NCI-H128 (cell line): Measurements from ENCODE around the gene PSMC3IP.
"Not testable (repeated sequence)": the region's sequence is repeated elsewhere in the genome, so short reads cannot be mapped to it uniquely, and the experiment has no call there.

Experiments used
- DNase-seq: peaks from one replicate; lab custom pipeline; 2025; ENCODE audit not compliant: unreplicated experiment; lab: John Stamatoyannopoulos, UW

The PSMC3IP gene, protein sequence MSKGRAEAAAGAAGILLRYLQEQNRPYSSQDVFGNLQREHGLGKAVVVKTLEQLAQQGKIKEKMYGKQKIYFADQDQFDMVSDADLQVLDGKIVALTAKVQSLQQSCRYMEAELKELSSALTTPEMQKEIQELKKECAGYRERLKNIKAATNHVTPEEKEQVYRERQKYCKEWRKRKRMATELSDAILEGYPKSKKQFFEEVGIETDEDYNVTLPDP

DNA sequence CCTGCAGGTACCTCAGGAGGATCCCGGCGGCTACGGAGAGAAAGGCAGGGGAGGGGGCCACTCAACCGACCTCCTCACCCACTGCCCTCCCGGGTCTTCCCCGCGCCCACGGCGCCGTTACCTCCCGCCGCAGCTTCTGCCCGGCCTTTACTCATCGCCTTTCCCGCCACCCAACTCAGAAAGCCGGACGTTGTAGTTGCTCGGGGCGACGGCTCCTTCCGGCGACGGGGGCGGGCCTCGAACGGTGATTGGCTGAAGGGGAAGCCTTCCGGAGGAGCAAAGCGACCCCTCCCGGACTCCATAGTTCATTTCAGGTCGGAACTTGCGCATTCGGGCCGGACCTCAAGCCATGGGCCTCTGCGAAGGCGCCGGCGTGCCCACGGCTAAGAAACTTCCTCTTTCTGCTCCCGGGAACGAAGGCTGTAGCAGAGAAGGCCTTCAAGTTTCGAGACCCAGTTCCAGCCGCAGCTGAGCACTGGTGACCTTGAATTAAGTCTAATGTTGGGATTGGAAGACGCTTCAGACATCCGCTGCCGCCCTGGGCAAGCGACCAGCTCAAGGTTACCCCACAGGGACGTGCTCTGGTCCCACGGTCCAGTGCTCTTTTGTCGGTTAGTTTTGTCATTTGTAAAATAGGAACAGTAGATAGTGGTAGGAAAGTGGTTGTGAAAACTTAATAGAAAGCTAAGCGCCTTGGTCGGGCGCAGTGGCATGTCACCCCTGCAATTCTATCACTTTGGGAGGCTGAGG is at the start of gene PSMC3IP:
Gene PSMC3IP, minus strand, starts transcription at position 198 of the 750 bp plus-strand sequence. Its CDS starts 43 bp downstream, at position 155.
- DNase-seq, result peak; percentile 59

DNA sequence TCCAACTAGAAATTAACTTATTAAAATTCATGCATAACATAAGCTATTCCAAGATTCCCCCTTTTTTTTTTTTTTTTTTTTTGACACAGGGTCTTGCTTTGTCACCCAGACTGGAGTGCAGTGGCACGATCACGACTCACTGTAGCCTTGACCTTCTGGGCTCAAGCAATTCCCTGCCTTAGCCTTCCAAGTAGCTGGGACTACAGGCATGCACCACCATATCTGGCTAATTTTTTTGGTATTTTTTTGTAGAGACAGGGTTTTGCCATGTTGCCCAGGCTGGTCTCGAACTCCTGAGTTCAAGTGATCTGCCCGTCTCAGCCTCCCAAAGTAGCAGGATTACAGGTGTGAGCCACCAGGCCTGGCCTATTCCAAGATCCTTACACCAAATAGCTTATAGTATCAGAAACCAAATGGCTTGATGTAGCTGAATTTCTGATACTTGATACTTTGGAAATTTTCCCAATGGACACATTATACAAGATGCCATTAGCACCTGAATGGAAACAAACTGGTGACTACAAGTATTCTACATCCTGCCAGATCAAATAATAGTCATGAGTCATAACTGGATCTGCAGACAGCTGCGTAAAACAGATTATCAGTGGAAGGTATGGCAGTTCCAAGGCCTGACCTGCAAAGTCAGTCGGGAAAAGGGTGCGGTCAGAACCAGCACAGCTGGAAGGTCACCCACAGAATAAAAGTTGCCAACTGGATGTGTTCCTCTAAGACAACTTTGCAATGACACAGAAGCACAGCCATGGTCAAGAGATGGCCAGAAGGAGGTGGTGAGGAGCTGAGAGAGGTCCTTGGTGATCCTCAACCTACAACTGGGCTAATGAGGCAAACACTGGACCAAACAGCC is 46.4 kb upstream of the PSMC3IP start:
- no peak for DNase-seq

DNA sequence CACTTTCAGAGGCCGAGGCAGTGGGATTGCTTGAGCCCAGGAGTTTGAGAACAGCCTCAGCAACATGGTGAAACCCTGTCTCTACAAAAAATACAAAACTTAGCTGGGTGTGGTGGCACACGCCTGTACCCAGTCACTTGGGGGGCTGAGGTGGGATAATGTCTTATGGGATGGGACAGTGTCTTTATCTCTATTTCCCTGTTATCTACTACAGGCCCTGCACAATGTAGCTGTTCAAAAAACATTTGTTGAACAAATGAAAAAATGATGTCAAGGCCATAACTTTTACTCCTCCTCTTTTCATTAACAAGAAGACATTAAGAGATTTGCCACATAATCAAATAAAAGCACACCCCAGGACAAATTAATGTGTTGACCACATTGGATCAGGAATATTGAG is 45.7 kb upstream of the PSMC3IP start:
- DNase-seq, result no peak

DNA sequence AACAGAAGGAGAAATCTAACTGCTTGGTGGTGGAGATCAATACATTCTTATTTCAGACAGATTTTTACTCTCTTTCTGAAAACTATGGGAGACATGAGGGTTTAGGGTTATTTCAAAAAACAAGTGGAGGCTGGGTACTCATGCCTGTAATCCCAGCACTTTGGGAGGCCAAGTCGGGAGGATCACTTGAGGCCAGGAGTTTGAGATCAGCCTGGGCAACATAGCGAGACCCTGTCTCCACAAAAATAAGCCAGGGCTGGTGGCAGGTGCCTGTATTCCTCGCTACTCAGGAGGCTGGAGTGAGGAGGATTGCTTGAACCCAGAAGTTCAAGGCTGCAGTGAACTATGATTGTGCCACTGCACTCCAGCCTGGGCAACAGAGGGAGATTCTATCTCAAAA is 44.5 kb upstream of the PSMC3IP start:
- not testable (repeated sequence) for DNase-seq

DNA sequence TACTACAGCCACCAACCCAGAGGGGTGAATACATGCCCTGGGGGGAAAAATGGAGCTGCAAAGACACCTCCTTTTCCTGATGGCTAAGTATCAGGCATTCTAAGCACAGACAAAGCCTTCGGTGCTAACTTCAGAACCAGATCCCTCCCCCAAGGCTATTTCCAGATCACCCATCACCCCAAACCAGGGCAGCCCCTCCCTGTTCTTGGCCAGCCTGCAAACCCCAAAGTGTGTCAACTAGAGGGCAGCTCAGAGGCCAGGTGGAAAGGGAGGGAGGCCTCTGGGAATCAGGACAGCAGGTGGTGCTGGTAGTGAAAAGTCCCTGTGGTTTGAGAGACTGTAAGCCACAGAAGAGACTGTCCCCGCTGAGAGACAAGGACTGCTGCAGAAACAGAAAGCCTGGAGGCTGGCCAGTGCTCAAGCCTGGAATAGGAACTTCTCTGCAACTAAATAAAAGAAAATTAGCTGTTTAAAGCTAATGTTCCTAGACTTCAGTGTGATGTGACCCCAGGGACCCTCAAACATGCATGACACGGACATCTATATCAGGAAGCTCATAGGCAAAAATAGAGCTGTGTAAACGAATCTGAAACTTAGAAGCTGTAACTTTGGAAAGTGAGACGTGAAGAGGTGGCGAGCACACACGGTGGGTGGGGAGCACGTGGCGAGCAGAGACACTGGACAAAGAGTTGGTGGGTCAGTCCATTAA is 41.1 kb upstream of the PSMC3IP start:
- DNase-seq, result no peak

DNA sequence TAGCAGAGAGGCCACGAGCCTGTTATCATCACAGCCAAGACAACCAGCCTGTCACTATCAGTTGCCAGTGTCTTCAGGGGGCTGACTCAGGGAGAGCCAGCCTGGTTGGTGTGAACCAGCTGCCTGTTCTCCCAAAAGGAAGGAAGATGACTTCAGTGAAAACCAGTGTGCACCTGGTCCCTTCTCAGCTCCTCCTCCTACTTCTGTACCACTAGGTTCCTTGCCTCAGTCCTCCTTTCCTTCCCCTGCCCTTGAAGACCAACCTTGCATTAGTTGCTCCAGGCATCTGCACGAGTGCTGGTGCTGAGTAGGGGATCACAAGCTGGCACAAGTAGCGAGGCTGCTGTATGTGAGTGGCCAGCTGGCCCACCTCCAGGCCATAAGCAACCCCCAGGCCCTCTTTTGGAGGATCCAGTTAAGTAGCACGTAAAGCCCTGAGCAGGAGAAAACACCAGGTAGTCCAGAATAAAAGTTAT is 40.5 kb upstream of the PSMC3IP start:
- no peak for DNase-seq

DNA sequence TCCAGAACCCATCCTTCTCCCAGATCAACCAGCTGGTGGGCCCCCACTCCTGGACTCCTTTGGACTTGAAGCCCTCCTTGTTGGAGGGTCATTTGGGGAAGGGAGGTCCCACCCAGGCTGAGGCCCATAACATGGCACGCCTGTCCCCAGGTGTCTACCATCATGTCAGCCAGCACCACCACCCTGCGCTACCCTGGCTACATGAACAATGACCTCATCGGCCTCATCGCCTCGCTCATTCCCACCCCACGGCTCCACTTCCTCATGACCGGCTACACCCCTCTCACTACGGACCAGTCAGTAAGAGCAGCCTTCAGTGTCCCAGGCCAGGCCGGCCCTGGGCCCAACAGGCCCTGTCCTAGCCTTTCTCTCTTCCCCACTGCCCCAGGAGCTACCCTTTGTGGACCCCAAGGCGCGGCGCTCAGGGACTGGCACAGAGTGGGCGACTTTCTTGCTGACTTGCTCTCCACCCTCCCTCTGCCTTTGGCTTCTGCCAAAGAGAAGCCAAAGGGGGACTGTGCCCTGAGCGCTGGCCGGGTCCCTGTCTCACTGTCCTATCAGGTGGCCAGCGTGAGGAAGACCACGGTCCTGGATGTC is 36.3 kb upstream of the PSMC3IP start:
- DNase-seq, result no peak

DNA sequence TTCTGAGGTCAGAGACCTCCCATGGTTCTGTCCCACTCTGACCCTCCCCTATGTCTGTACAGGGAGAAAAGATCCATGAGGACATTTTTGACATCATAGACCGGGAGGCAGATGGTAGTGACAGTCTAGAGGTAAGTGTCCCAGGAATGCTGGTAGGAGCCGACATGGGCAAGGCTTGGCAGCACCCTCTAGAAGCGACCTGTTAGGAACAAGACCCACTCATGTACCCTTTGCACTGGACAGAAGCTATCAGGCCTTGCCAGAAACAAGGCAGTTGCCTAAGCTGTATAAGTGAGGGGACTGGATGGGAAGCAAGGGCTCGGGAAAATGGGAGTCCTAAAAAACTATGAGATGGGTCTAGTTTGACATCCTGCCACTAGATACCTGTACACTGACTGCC is 34.5 kb upstream of the PSMC3IP start:
- no peak for DNase-seq

DNA sequence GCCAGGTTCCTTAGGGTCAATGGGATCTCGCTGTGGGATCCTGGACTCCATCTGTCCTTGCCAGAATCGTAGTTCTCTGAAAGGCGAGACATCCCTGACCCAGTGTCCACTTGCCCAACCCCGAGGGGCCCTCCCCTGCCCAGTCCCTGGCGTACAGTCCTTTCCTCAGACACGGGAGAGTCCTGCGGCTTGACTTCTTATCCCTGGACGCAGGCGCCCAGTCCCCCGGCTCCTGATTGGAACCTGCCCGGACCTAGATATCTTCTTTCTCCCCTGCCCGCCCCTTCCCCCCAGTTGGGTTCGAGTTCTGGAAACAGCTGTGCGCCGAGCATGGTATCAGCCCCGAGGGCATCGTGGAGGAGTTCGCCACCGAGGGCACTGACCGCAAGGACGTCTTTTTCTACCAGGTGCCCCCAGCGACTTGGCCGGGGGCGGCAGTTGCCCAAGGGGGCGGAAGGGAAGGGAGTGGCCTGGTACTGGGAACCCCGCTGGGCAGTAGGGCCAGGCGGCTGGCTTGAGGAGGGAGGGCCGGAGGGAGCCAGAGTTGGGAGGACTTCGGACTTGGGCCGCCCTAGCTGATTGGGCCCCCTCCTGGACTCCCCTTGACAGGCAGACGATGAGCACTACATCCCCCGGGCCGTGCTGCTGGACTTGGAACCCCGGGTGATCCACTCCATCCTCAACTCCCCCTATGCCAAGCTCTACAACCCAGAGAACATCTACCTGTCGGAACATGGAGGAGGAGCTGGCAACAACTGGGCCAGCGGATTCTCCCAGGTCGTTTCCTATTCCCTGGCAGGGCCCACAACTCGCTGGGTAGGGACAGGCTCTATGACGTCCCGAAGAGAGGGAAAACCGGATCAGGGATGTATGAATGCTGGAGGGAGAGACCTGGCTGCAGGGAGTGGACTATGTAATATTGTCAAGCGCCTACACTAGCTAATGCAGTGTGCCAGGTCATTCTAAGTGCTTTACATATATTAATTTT is 32.6 kb upstream of the PSMC3IP start:
- DNase-seq, result not testable (repeated sequence)

DNA sequence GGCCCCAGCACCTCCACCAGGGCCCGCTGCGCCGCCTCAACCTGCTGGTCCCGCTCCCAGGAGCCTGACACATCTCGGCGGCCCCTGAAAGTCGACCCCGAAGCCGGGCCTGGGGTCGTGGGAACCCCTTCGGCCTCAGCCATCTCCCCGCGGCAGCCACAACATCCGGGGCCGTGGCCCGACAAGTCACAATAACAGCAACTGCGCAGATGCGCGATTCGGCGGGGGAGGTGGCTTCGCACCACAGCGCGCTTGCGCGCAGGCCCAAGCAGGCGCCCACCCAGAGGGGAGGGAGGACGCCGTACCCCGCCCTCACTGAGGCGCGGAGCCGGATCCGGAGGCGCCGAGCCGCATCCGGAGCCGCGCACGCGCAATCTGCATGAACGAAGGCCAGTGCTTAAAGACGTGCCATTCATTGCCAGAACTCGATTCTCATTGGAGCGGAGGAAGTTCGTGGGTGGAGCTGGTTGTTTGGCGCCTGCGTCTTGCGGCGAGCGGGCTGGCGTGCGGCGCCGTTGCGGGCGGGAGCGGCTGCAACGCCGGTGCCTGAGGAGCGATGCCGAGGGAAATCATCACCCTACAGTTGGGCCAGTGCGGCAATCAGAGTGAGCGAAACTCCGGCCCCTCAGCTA is 31.8 kb upstream of the PSMC3IP start, which contains the start of the genes RETREG3 and TUBG1:
Gene RETREG3, minus strand, starts transcription at position 193 of the 632 bp plus-strand sequence. Its CDS starts 50 bp downstream, at position 143.
Gene TUBG1, plus strand, starts transcription at position 502 of the 632 bp plus-strand sequence. Its CDS starts 55 bp downstream, at position 557.
- peak; percentile 94 for DNase-seq

DNA sequence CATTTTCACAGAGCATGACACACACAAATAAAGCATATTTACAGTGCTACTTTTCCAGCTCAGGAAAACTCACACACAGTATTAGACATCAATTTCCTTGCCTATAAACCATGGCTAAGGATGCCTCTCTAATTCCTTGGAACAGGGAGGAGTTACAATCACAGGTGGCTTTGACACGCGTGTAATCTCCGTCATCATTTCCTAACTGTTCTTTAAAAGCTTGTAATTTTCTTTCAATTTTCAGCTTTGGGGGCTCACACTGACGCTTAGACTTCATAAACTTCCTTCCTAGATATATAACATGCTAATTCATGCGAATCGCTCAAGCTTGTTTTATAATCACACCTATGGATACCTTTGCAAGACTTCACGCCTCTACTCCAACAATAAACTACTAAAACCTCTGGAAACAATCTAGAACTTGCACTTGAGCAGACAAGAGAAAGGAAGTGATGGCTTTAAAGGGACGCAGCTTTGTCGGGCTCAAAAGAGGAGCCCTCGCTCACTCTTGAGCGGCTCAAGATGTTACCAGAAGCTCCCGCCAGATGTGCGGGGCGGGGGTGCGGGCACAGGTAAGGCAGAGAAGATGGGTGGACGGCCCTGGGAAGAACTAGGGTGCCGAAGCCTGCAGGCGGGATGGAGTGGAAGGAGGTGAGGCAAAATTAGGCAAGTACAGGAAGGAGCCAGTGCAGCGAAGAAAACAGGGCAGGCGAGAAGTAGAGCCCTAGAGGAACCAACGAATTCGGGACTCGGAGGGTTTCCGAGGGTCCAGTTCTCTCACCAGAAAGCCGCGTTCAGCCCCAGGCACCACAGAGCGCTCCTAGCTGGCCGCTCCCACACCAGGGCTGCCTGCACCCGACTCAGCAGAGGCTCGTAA is 31.0 kb upstream of the PSMC3IP start:
- DNase-seq, result no peak

DNA sequence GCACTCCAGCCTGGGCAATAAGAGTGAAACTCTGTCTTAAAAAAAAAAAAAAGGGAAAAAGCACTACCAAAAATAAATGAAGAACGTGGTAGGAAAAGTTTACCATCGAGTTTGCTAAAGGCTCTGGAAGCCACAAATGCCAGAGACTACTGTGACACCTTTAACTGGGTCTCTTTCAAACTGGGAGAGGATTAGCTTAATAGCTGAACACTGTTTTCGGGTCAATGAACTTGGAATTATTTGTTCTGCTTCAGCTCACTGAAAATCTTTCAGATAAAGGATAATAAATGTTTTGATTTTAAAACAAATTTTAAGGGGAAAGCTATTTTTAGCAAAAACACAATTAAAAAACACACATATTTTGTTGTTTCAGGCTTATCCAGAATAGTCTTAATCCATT is 30.2 kb upstream of the PSMC3IP start:
- no peak for DNase-seq

DNA sequence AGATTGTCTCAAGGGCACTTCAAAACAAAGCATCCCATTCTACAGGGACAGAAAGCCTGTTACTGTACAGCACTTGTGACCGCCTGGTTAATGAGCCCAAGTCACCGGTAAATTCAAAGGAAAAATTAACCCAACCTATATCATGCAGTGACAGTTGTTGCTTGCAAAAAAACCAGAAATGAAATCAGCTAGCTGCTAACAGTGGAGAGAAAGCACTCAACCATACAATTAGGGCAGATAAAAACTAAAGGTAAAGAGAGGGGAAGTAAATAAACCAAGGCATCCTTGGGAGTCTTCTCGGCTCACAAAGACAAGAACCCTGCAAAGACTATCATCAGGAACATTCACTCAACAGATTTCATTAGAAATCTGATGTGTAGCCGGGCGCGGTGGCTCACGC is 25.8 kb upstream of the PSMC3IP start:
- no peak for DNase-seq

DNA sequence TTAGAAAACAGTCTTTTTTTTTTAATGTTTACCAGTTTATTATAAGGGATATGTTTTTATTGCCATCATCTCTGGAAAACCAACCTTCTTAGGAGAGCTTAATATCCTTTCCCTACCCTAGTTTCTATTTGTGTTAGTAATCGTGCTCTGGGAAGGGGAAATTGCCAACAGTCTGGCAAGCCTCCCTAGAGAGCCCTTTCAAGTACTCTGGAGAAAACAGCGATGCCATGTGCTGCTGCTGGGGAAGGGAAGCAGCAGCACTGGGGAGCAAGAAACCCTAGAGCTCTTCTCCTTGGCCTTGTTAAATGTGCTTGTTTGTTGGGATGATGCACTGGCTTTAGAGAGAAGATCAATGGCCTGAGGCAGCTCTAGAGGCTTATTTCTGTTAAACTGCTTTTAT is 21.4 kb upstream of the PSMC3IP start:
- no peak for DNase-seq

DNA sequence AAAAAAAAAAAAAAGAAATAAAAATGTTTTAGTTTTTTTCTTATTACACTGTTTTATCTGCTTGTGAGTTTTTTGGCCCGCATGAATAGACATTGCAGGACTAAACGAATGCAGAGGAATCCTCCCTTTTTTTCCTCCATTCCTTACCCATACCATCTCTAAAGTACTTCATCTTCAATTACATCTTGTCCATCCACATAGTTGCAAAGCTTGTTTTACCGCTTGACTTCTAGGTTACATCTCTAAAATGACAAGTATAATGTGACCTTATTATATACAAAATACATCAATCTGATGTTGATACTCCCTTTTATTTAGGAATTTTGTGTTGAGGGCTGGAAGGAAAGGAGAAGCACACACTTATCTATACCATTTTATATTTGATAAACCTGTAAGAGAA is 18.9 kb upstream of the PSMC3IP start:
- DNase-seq, result no peak

DNA sequence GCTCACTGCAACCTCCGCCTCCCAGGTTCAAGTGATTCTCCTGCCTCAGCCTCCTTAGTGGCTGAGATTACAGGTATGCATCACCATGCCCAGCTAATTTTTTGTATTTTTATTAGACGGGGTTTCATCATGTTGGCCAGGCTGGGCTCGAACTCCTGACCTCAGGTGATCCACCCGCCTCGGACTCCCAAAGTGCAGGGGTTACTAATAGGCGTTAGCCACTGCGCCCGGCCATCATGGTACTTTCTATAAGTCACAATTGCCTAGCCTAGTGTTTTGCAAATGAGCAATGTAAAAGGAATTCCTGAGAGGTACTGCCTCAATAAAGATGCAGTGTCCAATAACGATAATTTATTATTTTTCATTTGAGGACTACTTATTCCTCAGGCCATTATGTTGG is 13.9 kb upstream of the PSMC3IP start:
- DNase-seq, result no peak

DNA sequence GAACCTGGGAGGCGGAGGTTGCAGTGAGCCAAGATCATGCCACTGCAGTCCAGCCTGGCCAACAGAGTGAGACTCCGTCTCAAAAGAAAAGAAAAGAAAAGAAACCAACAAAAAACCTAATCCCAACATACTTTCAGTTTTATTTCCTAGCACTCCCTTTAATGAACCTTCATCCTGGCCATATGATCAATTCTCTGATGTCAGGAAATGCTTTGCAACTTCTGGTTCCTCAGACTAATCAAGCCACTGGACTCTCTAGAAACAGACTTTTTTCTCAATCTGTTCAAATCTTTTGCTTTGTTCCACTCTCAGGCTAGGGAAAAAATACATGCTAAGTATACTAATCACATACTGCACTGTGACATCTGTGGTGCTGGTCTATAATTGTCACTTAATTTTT is 13.4 kb upstream of the PSMC3IP start:
- no peak for DNase-seq
